Measurements from ENCODE around the gene AFF3.

The AFF3 gene

DNA sequence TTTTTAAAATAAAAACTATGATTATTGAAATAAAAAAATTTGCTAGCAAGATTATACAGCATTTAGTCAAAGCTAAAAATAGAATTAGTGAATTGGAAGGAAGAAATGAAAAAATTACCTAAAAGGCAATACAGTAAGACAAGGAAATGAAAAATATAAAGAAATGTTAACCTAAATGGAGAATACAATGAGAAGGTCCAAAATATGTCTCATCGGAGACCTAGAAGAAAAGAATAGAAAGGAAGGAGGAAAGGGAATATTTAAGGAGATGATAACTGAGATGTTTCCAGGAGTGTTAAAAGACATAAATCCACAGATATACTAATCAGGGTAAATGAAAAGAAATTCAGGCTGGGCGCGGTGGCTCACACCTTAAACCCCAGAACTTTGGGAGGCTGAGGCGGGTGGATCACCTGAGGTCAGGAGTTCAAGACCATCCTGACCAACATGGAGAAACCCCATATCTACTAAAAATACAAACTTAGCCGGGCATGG, 78.9 kb downstream of the AFF3 start:
- Histone ChIP-seq H3K4me1 (ENCODE audit: insufficient read depth, poor library complexity, severe bottlenecking) (no peaks in the 10 kb centered on the region), H3K4me3 (ENCODE audit: severe bottlenecking) (no peak overlapping the region), H3K9me3 (ENCODE audit: severe bottlenecking) (no peaks in the 10 kb centered on the region), H3K27ac (ENCODE audit: poor library complexity, severe bottlenecking) (no peak overlapping the region), H3K27me3 (ENCODE audit: insufficient read depth, poor library complexity, severe bottlenecking) (peaks cover 20% of the 10 kb centered on the region), H3K36me3 (ENCODE audit: low read depth) (no peaks in the 10 kb centered on the region)
- no peak for ATAC-seq (ENCODE audit: low read depth)
- no peak for DNase-seq (ENCODE audit: low spot score)
- TF ChIP-seq, protein P1, sequence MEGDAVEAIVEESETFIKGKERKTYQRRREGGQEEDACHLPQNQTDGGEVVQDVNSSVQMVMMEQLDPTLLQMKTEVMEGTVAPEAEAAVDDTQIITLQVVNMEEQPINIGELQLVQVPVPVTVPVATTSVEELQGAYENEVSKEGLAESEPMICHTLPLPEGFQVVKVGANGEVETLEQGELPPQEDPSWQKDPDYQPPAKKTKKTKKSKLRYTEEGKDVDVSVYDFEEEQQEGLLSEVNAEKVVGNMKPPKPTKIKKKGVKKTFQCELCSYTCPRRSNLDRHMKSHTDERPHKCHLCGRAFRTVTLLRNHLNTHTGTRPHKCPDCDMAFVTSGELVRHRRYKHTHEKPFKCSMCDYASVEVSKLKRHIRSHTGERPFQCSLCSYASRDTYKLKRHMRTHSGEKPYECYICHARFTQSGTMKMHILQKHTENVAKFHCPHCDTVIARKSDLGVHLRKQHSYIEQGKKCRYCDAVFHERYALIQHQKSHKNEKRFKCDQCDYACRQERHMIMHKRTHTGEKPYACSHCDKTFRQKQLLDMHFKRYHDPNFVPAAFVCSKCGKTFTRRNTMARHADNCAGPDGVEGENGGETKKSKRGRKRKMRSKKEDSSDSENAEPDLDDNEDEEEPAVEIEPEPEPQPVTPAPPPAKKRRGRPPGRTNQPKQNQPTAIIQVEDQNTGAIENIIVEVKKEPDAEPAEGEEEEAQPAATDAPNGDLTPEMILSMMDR (IDR thresholded peaks at IDR 0.05; ENCODE audit: poor library complexity, severe bottlenecking) = no peak

DNA sequence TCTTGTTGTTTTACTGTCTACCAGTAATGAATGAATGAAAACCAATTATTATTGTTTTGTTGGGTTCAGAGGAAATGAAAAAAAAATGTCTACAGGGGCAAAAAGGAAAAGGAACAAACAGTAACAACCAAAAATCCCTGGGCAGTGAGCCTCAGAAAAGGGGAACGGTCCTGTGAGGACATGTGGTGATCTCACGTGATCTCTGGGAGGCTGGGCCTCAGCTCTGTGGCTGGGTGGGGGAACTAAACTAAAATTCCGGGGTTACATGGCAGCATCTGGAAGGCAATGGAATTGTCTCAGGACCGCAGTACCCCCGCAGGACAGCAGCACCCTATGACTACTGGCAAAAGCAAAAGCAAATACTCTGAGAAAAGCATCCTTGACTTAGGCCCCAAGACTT, 80.1 kb downstream of the AFF3 start:
- peaks cover 20% of the 10 kb centered on the region for H3K27me3 ChIP-seq (ENCODE audit: insufficient read depth, poor library complexity, severe bottlenecking)
- TF ChIP-seq, protein P1 (IDR thresholded peaks at IDR 0.05; ENCODE audit: poor library complexity, severe bottlenecking) = no peak
- H3K4me1 ChIP-seq (ENCODE audit: insufficient read depth, poor library complexity, severe bottlenecking) = no peaks in the 10 kb centered on the region
- H3K36me3 ChIP-seq (ENCODE audit: low read depth) = no peaks in the 10 kb centered on the region
- DNase-seq (ENCODE audit: low spot score) (no peak), ATAC-seq (ENCODE audit: low read depth) (no peak)
- H3K27ac ChIP-seq (ENCODE audit: poor library complexity, severe bottlenecking) = no peak overlapping the region
- no peaks in the 10 kb centered on the region for H3K9me3 ChIP-seq (ENCODE audit: severe bottlenecking)
- H3K4me3 ChIP-seq (ENCODE audit: severe bottlenecking) = no peak overlapping the region

DNA sequence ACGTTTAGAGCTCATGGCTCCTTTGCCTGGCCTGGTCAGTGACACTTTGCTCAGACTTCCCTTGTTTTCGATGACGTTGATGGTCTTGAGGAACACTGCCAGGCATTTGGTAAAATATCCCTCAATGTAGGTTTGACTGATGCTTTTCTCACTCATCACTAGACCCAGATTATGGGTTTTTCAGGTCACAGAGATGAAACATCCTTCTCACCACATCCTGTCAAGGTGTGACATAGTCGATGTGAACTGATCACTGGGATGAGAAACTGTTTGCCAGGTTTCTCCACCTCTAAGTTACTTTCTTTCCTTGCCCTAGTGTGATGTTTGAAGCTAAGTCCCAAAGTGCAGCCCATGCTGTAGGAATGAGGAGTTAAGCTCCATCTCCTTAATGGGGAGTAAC, 81.5 kb downstream of the AFF3 start:
- no peak overlapping the region for H3K27ac ChIP-seq (ENCODE audit: poor library complexity, severe bottlenecking)

DNA sequence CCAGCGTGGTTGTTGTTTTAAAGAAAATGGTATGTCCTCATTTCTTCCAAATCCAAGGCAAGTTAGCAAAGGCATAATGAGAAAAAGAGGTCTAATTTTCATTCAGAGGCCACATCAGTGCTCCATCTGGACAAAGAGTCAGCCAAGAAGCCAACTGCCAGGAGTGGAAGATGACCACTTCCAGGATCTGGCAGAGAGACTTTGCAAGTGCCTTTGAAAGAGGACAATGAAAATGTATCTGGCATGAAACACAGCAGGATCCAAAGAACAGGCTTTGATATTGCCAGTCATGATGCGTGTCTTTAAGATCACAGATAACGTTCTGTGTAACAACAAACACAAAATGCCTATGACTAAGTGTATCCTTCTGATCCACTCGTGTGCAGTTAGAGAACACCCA, 82.8 kb downstream of the AFF3 start:
- no peaks in the 10 kb centered on the region for H3K4me1 ChIP-seq (ENCODE audit: insufficient read depth, poor library complexity, severe bottlenecking)
- no peaks in the 10 kb centered on the region for H3K36me3 ChIP-seq (ENCODE audit: low read depth)
- no peak overlapping the region for H3K4me3 ChIP-seq (ENCODE audit: severe bottlenecking)
- no peak for ATAC-seq (ENCODE audit: low read depth)
- DNase-seq (ENCODE audit: low spot score) = no peak
- no peaks in the 10 kb centered on the region for H3K9me3 ChIP-seq (ENCODE audit: severe bottlenecking)
- peaks cover under 1% of the 10 kb centered on the region for H3K27me3 ChIP-seq (ENCODE audit: insufficient read depth, poor library complexity, severe bottlenecking)
- TF ChIP-seq, protein P1 (IDR thresholded peaks at IDR 0.05; ENCODE audit: poor library complexity, severe bottlenecking) = no peak
- H3K27ac ChIP-seq (ENCODE audit: poor library complexity, severe bottlenecking) = no peak overlapping the region

More for the DNA sequence above, 81.5 kb downstream of the AFF3 start:
- ATAC-seq (ENCODE audit: low read depth) (no peak), DNase-seq (ENCODE audit: low spot score) (no peak)
- Histone ChIP-seq H3K36me3 (ENCODE audit: low read depth) (no peaks in the 10 kb centered on the region), H3K4me3 (ENCODE audit: severe bottlenecking) (no peak overlapping the region), H3K27me3 (ENCODE audit: insufficient read depth, poor library complexity, severe bottlenecking) (peaks cover 13% of the 10 kb centered on the region), H3K4me1 (ENCODE audit: insufficient read depth, poor library complexity, severe bottlenecking) (no peaks in the 10 kb centered on the region), H3K9me3 (ENCODE audit: severe bottlenecking) (no peaks in the 10 kb centered on the region)
- TF ChIP-seq, protein P1 (IDR thresholded peaks at IDR 0.05; ENCODE audit: poor library complexity, severe bottlenecking) = no peak

DNA sequence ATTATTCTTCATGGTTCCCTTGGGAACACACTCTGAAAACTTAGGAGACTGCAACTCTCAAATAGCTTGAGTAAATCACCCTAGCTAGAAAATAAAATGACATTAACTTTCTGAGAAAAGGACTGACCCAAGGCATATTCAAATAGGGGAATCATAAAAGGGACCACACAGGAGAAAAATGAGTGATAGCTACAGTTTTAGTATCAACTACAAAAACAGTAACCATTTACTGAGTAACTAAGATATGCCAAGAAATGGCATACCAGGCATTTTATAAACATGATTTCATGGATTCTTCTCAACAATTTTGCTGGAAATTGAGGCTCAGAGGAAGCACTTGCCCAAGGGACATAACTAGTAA, 84.5 kb downstream of the AFF3 start:
- TF ChIP-seq, protein P1 (IDR thresholded peaks at IDR 0.05; ENCODE audit: poor library complexity, severe bottlenecking) = no peak
- H3K36me3 ChIP-seq (ENCODE audit: low read depth) = no peaks in the 10 kb centered on the region
- no peak for ATAC-seq (ENCODE audit: low read depth)

More for the DNA sequence above, 84.5 kb downstream of the AFF3 start:
- H3K9me3 ChIP-seq (ENCODE audit: severe bottlenecking) = no peaks in the 10 kb centered on the region
- DNase-seq (ENCODE audit: low spot score) = no peak
- H3K27me3 ChIP-seq (ENCODE audit: insufficient read depth, poor library complexity, severe bottlenecking) = no peaks in the 10 kb centered on the region
- H3K4me3 ChIP-seq (ENCODE audit: severe bottlenecking) = no peak overlapping the region
- no peak overlapping the region for H3K27ac ChIP-seq (ENCODE audit: poor library complexity, severe bottlenecking)
- H3K4me1 ChIP-seq (ENCODE audit: insufficient read depth, poor library complexity, severe bottlenecking) = no peaks in the 10 kb centered on the region

Data from RWPE2 (cell line).